Hematopoietic multipotent progenitor cell treated with erythropoietin and hydrocortisone succinate and interleukin-3 and kit ligand, for 6 days (in vitro differentiated cells): ENCODE measurements around the gene ATP13A3.
A peak's percentile ranks its signal among the peaks of the same experiment; 100 is the strongest.

Source experiments
- DNase-seq: peaks from one replicate; pipeline ENCODE4 v3.0.0-alpha.2; 2015

Gene ATP13A3

GRCh38 chr3:194431554-194431953, 55.2 kb downstream of the ATP13A3 start:
- no peak for DNase-seq

DNA sequence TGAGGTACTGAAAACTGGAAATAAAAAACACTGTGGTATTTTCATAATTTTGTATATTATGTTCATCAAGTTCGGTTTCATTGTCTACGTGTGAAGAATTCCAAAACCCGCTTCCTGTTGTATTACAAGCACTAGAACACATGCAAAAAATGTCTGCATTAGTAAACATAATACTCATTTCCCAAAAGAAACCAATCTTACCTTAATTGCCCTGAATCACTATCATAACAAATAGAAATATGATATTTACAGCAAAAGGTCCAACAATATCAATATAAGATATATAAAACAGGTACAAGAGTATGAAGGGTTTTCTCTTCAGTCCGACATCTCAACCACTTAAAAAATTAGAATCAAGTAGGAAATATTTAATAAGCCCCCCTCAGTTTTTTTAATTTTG, 61.4 kb downstream of the ATP13A3 start:
- DNase-seq, result no peak

- no peak for DNase-seq
Observed at GRCh38 chr3:194424953-194425352, 61.8 kb downstream of the ATP13A3 start.

DNA sequence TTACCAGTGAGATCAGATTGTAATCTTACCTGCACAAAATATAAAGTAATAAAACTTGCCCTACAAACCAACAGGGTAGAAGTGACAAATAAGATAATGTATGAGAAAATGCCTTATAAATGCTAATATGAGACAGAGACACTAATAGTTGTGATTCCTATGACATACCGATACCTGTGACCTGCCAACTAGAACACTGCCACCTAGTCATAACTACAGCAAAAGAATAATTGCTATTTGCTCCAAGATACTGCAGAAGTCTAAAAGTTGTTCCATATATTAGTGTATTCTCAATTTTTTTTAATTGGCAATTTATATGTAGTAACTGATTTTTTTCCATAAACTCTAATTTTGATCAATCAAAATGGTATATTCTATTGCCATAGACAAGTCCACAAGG, 62.4 kb downstream of the ATP13A3 start:
- DNase-seq, result no peak

DNA sequence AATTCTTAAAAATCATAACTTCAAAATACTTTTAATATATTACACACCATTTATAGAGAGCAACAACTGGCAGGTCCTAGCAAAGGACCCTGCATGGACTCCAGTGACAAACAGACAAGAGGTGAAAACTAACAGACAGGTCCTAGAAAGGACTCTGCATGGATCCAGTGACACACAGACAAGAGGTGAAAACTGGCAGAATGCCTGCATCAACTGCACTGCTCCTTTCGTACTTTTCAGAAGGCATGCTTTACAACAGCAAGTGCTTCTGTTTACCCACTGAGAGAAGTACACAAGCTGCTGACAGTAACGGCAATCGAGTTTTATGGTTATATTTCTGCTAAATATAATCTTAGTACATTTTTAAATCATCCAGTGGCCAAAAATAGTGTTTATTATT, 63.5 kb downstream of the ATP13A3 start:
- no peak for DNase-seq

- DNase-seq, result no peak
Observed at GRCh38 chr3:194422188-194422587, 64.6 kb downstream of the ATP13A3 start.

DNA sequence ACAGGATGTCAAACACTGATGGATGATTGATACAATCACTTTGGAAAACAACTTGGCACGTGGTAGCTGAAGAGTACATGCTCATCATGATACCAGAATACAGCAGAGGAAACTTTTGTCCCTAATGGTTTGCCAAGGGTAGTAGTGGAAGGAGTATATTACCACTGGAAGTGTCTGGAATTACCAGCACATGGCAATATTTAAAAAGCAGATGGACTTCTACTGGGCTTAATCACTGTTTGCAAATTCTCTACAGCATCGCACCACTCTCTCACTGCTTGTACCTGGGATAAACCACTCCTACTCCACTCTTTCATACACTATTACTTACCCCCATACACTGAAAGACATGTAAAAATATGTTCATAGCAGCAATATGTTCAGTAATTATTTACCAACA, 68.1 kb downstream of the ATP13A3 start:
- DNase-seq, result no peak

- no peak for DNase-seq
Observed at GRCh38 chr3:194407423-194407822, 79.4 kb downstream of the ATP13A3 start.

DNA sequence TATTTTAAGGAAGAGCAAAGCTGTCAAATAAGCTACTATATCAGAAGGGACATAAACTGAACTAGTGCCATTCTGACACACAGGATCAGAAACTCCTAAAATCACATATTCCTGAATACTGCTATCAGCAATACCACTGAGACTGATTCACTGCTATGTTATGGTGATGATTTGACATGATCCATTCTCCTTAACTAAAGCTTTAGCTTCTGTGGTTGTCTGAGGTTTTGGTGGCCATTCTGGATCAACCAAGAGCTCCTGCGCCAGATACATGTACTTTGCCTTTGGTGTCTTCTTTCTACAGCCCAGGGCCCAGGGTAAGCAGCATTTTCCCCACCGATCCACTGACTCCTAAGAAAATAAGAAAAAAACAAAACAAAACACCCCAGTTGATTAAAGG, 81.0 kb downstream of the ATP13A3 start:
- no peak for DNase-seq

DNA sequence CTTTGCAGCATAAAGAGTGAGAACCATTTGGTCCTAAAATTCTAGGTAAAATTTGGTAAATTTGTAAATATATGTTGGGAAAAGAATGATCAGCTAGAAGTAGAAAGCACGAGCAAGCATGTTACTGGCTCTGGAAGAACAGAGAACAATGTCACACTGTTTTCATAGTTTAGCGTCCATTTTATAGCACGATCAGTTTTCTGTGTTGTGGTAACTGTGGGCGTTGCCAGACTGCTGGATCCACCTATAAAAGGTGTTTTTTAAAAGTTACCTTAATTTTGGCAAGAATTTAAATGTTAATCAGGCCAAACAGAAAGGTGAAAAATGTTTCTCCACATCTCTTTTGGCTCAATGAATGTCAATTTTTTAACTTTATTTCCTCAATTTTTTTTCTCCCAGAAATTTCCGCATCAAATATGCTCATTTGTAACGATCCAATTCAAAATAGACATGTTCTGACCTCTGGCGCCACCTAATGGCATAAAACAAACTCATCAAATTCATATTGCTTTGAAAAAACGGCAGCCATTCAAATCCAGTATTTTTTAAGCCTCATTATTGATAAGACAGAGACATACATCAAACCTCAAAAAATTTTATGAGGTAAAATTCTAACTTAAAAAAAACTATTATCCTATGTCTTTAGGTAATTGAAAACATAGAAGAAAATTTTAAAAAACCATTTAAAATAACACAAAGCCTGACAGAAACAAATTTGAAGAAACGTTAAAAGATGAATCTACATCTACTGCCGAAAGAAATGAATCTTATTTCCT, 82.2 kb downstream of the ATP13A3 start:
- DNase-seq, result peak; percentile 82

DNA sequence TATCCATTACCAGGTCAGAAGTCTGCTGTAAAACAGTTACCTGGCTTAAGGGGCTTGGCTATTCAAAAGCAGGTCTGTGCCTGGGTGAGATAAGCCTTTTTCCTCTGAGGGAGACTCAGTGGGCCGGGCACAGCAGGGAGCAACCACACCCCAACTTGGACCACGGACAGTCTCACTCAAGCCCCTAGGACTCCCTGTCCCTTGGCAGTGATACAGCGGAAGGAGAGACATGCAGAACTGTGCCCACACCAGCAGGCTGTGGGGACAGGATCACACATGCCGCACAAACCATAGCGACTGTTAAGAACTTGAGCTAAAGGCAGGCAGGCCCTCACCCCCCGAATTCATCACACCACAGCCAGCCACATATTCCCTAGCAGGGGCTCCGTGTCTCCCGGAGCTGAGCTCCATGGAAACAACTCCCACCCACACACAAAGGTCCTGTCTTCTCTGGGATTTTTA, 84.9 kb downstream of the ATP13A3 start:
- no peak for DNase-seq

DNA sequence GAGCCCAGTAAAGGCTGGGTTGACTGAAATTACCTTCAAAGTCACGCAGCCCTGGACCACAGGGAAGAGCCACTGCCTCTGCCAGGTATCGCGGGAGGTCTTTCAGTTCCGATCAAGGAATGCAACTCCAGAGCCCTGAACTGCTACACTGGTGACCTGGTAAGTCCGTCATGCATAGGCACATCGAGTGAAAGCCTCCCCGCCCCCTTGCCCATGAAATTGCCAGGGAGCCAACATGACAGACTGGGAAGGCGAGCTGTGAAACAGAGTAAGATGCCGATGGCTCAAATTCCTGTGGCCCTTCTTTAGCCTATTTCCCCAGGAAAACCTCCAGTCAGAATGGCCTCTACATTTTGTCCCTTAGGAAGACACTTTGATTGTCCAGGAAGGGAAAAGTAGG, 85.5 kb downstream of the ATP13A3 start:
- DNase-seq, result no peak

DNA sequence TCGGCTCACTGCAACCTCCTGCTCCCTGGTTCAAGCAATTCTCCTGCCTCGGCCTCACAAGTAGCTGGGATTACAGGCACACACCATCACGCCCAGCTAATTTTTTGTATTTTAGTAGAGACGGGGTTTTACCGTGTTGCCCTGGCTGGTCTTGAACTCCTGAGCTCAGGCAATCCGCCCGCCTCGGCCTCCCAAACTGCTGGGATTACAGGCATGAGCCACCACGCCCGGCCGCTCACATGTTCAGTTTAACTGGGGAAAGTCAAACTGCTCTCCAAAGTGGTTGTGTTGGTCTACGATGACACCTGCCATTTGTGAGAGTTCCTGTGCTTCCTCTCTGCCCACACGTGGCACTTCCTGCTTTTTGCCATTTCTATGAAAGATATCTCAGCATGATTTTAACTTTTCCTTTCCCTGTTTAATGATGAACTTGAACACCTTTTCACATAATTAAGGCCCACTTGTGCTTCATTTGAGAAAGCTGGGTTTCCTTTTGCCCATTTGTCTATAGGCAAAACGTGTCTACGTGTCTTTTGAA, 86.9 kb downstream of the ATP13A3 start:
- DNase-seq, result no peak

GRCh38 chr3:194399166-194399565, 87.6 kb downstream of the ATP13A3 start, which contains the start of gene GP5:
Gene GP5 (minus strand): TSS chr3:194399266. CDS start chr3:194398282, 984 bp downstream.
- DNase-seq, result no peak

GRCh38 chr3:194397757-194398312, 89.0 kb downstream of the ATP13A3 start:
- DNase-seq, result peak; percentile 33

- peak; percentile 29 for DNase-seq
Observed at GRCh38 chr3:194396859-194397756, 89.7 kb downstream of the ATP13A3 start.

DNA sequence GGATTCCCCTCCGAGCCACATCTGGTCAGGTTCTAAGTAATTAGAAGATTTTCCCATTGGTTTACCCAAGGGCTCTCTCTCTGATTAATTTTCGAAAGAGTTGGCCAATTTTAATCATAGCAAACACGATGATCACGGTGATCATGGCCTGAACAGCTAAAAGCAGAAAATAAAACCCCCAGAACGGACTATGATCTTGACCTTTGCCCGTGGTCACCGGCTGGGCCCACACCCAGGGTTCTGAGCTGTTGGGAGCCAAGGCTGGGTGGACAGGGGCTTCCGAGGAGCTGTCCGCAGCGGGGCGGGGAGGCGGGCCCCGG, 90.3 kb downstream of the ATP13A3 start:
- DNase-seq, result no peak

GRCh38 chr3:194395778-194396538, 90.8 kb downstream of the ATP13A3 start:
- DNase-seq, result peak; percentile 57

- DNase-seq, result no peak
Observed at GRCh38 chr3:194395212-194395611, 91.6 kb downstream of the ATP13A3 start.

- no peak for DNase-seq
Observed at GRCh38 chr3:194392576-194392975, 94.2 kb downstream of the ATP13A3 start.

DNA sequence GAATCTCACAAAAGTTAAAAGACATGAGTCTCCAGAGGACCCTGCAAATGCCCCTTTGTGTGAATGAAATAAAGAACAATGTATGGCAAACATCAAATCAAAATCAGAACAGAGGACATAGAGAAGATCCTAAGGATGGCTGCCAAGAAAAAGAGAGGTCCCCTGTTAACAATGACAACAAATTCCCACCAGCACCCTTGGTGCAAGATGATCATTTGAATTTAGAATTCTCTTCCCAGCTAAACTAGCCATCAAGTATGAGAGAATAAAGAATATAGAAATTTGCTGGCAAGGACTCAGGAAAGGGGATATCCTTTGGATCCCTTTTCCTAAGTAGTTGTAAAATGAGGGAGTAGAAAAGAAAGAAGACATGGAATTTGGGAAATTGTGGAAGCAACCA, 96.0 kb downstream of the ATP13A3 start:
- no peak for DNase-seq

- no peak for DNase-seq
Observed at GRCh38 chr3:194389269-194389668, 97.5 kb downstream of the ATP13A3 start.
